Raji (cell line): ENCODE results near the gene TNFRSF21.

Source experiments
- POLR2A ChIP-seq: IDR thresholded peaks from 2 replicates; pipeline ENCODE4 v1.6.1; 2011; ENCODE audit warnings: low read depth, low read length, control low read depth; ENCODE audit not compliant: insufficient read depth

The TNFRSF21 gene

GRCh38 chr6:47181681-47182080 lies 128.0 kb downstream of the TNFRSF21 start:
- no peak for TF ChIP-seq POLR2A
